HG03175 (cell line): ENCODE results near the gene CREBRF.
"Not testable (repeated sequence)": the region's sequence is repeated elsewhere in the genome, so short reads cannot be mapped to it uniquely, and the experiment has no call there.

Source experiments
- ATAC-seq: cut with Tn5 transposase; IDR thresholded peaks from one replicate; pipeline ENCODE4 v1.9.1; 2021; ENCODE audit warnings: mild to moderate bottlenecking, moderate library complexity; ENCODE audit not compliant: unreplicated experiment

Gene CREBRF

DNA sequence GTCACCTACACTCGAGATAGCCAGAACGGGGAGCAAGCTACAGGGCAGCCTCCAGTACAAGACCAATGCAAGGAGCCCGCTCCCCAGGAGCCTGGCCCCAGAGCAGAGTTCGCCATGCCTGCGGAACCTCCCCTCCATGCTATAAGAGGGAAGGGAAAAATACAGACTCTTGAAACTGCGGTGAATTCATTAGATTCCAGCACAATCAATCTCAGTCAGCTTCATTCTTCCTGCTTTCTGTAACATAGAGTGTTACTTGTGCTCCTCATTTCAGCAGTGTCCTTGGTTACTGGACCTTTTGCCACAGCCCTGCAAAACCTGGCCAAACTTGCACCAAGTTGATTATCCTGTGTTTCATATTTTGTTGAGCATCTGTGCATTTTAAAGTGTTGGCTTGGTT lies 22.2 kb upstream of the CREBRF start:
- ATAC-seq = no peak

GRCh38 chr5:173035904-173036707 lies 20.0 kb upstream of the CREBRF start:
- peak; percentile 68 for ATAC-seq

DNA sequence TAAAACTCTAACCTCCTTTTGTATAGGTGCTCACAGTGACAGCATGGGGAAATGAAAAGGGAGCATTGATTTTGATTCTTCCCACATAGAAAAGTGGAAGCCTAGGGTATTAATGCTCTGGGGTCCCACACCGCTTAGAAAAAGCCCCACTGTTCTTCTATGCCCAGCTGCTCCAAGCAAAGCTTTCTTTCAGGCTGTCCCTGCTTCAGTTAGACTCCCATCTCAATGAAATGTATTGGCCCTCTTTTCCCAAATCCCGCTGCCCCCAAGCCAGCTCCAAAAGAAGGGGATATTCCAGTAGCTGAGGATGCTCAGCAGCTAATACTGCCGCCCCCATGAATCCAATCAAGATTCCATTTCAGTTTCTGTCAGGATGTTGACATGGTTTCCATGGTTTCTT lies 17.0 kb upstream of the CREBRF start:
- ATAC-seq = no peak

DNA sequence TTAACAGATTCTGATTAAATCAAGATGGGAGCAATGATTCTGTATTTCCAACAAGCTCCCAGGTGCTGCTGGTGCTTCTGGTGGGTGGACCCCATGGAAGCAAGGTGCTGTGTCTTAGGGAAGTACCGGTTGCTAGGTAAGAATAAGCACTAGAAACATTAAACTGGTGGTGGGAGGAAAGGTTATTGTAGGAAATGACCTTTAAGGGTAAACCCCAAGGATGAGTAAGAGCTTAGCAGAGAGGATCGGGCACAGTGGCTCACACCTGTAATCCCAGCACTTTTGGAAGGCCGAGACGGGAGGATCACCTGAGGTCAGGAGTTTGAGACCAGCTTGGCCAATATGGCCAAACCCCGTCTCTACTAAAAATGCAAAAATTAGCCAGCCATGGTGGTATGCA lies 16.2 kb upstream of the CREBRF start:
- ATAC-seq = no peak

GRCh38 chr5:173041881-173042762 lies 14.0 kb upstream of the CREBRF start:
- no peak for ATAC-seq

DNA sequence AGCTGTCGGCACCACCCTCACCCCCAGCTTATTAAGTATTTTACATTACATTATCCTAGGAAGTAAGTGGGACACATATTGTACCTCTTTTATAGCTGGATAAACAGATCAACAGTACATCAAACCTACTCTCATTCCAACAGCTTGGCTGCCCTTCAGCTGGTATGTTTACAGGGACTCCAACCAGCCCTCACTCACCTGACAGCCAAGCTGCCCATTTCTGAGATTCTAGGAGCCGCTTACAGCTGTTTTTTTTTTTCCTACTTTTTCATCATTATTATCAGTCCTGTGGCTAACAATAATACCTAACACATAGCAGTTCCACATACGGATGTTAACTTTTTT lies 13.4 kb upstream of the CREBRF start:
- ATAC-seq = no peak

- no peak for ATAC-seq
Observed at GRCh38 chr5:173045474-173045873, 10.7 kb upstream of the CREBRF start.

GRCh38 chr5:173047096-173047837 lies 8.9 kb upstream of the CREBRF start:
- ATAC-seq = not testable (repeated sequence)

DNA sequence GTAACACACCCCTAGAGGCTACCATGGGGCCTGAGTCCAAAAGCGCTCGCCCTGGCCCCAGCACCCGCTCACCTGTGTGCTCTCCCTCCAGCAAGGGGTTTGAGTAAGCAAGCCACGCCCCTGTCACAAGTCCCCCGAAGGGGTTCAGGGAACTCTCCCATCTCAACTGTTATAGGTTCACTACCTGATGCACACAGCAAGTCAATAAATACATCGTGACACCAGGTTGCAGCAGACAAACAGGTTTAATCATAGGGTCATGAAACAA lies 8.4 kb upstream of the CREBRF start:
- ATAC-seq = no peak

- no peak for ATAC-seq
Observed at GRCh38 chr5:173050791-173051190, 5.4 kb upstream of the CREBRF start.

DNA sequence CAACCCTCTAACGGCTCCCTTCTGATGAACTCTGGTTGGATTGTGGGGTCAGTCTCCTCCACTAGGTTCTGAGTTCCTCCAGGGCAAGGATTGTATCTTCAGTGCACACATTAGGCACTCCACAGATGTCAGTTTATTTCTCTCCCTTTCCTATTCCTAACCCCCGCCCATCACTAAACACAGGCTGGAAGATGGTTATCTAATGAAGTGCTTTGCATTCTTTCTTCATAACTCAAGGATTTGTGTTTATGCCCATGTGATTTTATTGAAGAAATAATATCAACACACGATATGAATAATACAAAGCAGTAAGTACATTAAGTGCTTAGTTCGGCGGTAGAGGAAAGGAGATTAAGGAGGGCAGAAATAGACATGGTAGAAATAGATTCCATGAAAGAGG lies 4.4 kb upstream of the CREBRF start:
- ATAC-seq = no peak

GRCh38 chr5:173053041-173053440 lies 3.1 kb upstream of the CREBRF start:
- no peak for ATAC-seq

- no peak for ATAC-seq
Observed at GRCh38 chr5:173055042-173055721, 970 bp upstream of the CREBRF start.

GRCh38 chr5:173055722-173055982 lies 500 bp upstream of the CREBRF start:
- ATAC-seq = no peak

DNA sequence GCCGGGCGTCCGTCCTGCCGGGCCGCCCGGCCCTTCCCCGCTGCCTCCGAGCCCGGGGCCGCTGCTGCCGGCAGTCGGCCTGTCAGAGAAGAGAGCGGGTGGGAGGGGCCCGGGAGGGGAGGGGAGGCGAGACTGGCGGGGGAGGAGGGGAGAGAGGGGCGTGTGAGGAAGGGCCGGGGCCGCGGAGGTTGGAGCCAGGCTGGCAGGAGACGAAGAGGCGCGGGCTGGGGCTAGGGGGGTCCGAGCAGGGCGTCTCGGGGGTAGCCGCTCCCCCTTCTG lies 570 bp downstream of the CREBRF start:
- peak; percentile 25 for ATAC-seq

DNA sequence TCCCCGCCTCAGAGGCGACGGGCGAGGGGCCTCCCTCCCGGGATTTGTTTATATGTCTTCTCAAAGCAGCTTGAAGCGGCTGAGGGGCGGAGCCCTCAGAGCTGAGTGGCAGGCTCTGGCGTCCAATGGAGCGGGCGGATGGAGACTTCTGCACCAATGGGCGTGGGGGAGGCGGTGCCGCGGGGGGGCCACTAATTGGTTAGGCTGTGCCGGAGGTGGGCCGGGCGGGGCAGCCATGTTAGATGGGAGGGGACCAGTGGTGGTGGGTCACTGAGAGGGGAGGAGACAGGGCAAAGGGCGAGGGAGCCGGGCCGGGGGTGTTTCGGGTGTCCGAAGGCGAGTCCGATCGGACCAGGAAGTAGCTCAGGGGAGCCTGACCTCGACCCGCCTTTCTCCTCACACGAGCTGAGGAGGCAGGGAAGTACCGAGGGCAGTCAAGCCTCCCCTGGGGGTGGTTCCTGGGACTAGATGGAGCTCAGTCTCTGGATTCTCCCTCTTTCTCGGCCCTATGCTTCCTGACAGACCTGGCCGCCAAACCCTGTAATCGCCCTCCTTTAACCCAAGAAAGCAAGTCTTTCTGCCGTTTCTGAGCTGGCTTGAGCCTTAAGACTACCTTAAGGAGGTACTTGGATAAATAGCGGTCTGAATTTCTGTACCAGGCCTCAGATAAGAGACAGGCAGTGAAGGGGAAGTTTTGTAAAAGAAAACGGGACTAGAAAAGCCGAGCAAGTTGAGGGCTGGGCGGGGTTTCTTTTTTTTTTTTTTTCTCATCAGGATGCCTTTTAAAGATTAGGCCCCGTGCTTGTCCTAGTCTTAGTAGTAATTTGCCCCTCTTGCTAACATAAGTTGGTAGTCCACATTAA lies 1.1 kb downstream of the CREBRF start:
- ATAC-seq = peak; percentile 80

GRCh38 chr5:173062141-173062540 lies 6.0 kb downstream of the CREBRF start:
- ATAC-seq = no peak

DNA sequence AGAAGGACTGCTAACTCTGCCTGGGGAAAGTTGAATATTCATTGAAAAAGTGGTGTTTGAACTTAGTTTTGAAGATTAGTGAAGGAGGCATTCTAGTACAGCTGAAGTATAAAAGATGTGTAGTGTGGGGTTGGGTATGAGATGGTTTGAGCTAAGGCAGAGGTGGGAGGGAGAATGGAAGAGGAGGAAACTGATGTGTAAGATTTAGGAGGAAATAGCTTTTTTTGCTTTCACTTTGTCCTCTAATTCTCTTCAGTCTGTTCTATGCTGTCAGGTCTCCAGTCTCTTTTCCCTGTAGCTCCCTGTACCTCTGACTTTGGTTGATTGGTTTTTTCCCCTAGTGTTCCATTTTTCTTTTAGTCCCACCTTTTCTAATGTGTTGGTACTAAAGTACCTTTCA lies 9.0 kb downstream of the CREBRF start:
- ATAC-seq = peak; percentile 66

GRCh38 chr5:173069671-173070070 lies 13.5 kb downstream of the CREBRF start:
- no peak for ATAC-seq

DNA sequence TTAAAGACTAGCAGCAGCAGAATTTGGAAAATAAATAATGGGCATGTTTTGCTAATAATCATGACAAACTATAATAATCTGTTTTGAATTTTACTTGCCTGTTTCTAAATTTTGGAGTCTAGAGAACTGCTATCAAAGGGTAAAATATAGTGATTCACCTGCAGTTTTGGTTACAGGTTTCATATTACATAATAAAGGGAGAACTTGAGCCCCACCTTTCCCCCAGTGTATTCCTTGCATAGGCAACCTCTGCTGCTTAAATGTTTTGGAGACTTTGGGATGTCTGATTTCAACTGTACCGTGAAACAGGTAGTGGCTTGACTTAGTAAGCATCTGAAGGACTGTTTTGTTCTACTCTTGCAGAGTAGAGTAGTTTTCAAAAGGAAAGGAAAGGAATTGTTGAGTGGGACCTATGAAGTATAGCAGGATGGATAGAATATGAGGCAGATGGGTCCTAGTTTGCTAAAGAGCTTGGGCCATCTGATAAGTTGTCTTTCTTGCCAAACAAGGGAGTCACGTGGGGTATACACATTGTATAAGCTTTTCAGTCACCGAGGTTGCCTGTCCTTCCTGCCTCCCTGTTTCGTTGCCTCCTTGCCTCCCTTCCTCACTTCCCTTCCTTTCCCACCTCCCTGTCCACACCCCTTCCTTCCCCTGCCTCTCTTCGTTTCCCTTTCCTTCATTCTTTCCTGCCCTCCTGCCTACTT lies 19.1 kb downstream of the CREBRF start:
- no peak for ATAC-seq
